Osteocyte (in vitro differentiated cells): ENCODE data around the gene SETD2. TPM values are rescaled to one million over a fixed set of nuclear protein-coding genes. Genes with fewer than 3 reads are reported as not detected.

Source experiments
- DNase-seq: peaks from one replicate; pipeline ENCODE4 v3.0.0; 2021; ENCODE audit warnings: mixed read lengths; ENCODE audit not compliant: unreplicated experiment; ENCODE audit errors: extremely low spot score
- H3K27ac Mint-ChIP-seq: one replicate; pipeline ENCODE4 v1.8.0; 2021; ENCODE audit warnings: mild to moderate bottlenecking, mixed read lengths; ENCODE audit not compliant: unreplicated experiment
- H3K27me3 Mint-ChIP-seq: one replicate; pipeline ENCODE4 v1.8.0; 2021; ENCODE audit warnings: mixed read lengths; ENCODE audit not compliant: unreplicated experiment
- H3K36me3 Mint-ChIP-seq: one replicate; pipeline ENCODE4 v1.8.0; 2021; ENCODE audit warnings: mixed read lengths; ENCODE audit not compliant: unreplicated experiment
- H3K4me1 Mint-ChIP-seq: one replicate; pipeline ENCODE4 v1.8.0; 2021; ENCODE audit warnings: mixed read lengths; ENCODE audit not compliant: unreplicated experiment
- H3K4me3 Mint-ChIP-seq: one replicate; pipeline ENCODE4 v1.8.0; 2021; ENCODE audit warnings: mild to moderate bottlenecking, moderate library complexity, mixed read lengths; ENCODE audit not compliant: unreplicated experiment
- H3K9me3 Mint-ChIP-seq: one replicate; pipeline ENCODE4 v1.8.0; 2021; ENCODE audit warnings: mixed read lengths; ENCODE audit not compliant: unreplicated experiment
- total RNA-seq: library from RNA; stranded (reverse); gene quantifications from 2 replicates; pipeline ENCODE4 v1.2.1, GENCODE V29; 2021
- TF ChIP-seq, protein P1 (sequence below): fragments of 200-600 bp; sonication (generic); IDR thresholded peaks from 2 replicates; pipeline ENCODE4 v1.5.0; 2021; ENCODE audit warnings: antibody characterized with exemption, mild to moderate bottlenecking, moderate library complexity

SETD2 gene
- total RNA-seq, 1 donor from 2014 or later, result 45.0 TPM

DNA sequence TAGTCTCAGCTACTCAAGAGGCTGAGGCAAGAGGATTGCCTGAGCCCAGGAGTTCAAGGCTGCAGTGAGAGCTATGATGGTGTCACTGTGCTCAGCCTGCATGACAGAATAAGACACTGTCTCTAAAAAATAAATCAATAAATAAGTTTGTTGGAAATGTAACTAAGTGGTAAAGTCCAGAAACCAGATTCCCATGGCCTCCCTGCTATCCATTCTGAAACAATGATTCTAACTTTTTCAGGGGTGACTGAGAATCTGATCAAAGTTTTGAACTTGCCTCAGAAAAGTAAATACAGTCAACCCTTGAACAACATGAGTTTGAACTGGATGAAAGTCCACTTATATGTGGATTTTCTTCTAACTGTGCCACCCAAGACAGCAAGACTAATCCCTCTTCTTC is 98.2 kb downstream of the SETD2 start:
- Mint-ChIP-seq H3K27me3 (no peaks in the 10 kb centered on the region), H3K27ac (no peak overlapping the region), H3K36me3 (peaks cover 27% of the 10 kb centered on the region), H3K9me3 (no peaks in the 10 kb centered on the region), H3K4me1 (no peaks in the 10 kb centered on the region), H3K4me3 (no peak overlapping the region)
- no peak for DNase-seq
- TF ChIP-seq, protein P1, sequence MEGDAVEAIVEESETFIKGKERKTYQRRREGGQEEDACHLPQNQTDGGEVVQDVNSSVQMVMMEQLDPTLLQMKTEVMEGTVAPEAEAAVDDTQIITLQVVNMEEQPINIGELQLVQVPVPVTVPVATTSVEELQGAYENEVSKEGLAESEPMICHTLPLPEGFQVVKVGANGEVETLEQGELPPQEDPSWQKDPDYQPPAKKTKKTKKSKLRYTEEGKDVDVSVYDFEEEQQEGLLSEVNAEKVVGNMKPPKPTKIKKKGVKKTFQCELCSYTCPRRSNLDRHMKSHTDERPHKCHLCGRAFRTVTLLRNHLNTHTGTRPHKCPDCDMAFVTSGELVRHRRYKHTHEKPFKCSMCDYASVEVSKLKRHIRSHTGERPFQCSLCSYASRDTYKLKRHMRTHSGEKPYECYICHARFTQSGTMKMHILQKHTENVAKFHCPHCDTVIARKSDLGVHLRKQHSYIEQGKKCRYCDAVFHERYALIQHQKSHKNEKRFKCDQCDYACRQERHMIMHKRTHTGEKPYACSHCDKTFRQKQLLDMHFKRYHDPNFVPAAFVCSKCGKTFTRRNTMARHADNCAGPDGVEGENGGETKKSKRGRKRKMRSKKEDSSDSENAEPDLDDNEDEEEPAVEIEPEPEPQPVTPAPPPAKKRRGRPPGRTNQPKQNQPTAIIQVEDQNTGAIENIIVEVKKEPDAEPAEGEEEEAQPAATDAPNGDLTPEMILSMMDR, result no peak

GRCh38 chr3:47065058-47065457 is 98.9 kb downstream of the SETD2 start:
- Mint-ChIP-seq H3K27ac (no peak overlapping the region), H3K27me3 (no peaks in the 10 kb centered on the region), H3K36me3 (peaks cover 32% of the 10 kb centered on the region), H3K4me1 (no peaks in the 10 kb centered on the region), H3K4me3 (no peak overlapping the region), H3K9me3 (no peaks in the 10 kb centered on the region)
- TF ChIP-seq, protein P1, result no peak
- DNase-seq, result no peak

- no peaks in the 10 kb centered on the region for H3K9me3 Mint-ChIP-seq
- TF ChIP-seq, protein P1, result no peak
- H3K27me3 Mint-ChIP-seq, result no peaks in the 10 kb centered on the region
- H3K27ac Mint-ChIP-seq, result no peak overlapping the region
- no peak for DNase-seq
- no peak overlapping the region for H3K4me3 Mint-ChIP-seq
- H3K4me1 Mint-ChIP-seq, result peaks cover 2% of the 10 kb centered on the region
- H3K36me3 Mint-ChIP-seq, result peaks cover 40% of the 10 kb centered on the region
These were observed 106.7 kb downstream of the SETD2 start for GRCh38 chr3:47057212-47057671.

DNA sequence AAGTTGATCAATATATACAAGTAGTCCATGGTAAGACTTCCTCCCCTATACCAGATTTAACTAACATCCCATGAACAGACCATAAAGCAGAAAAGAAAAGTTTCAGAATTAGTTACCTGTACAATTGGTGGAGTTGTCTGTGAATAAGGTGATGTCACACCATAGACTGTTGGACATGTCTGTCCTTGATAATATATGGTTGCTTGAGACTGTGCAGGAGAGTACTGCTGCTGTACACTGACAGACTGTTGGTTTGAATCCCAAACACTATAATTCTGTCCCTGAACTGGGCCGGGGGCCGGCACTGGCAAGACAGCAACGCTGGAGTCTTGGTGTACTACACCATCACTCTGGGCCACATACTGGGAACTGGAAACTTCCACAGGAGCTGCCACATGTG is 107.2 kb downstream of the SETD2 start:
- Mint-ChIP-seq H3K9me3 (no peaks in the 10 kb centered on the region), H3K27ac (no peak overlapping the region), H3K36me3 (peaks cover 35% of the 10 kb centered on the region), H3K27me3 (no peaks in the 10 kb centered on the region), H3K4me1 (peaks cover 2% of the 10 kb centered on the region), H3K4me3 (no peak overlapping the region)
- DNase-seq, result no peak
- TF ChIP-seq, protein P1, result no peak

GRCh38 chr3:47054412-47054811 is 109.5 kb downstream of the SETD2 start:
- Mint-ChIP-seq H3K4me1 (peaks cover 2% of the 10 kb centered on the region), H3K9me3 (no peaks in the 10 kb centered on the region), H3K27me3 (no peaks in the 10 kb centered on the region), H3K36me3 (peaks cover 25% of the 10 kb centered on the region), H3K4me3 (no peak overlapping the region), H3K27ac (no peak overlapping the region)
- no peak for DNase-seq
- TF ChIP-seq, protein P1, result no peak
